GM12878 (cell line): ENCODE data around the gene ELMO3. TPM values are rescaled to one million over a fixed set of nuclear protein-coding genes. Genes with fewer than 3 reads are reported as not detected.

Source experiments
- ATAC-seq: fragments of 200-7000 bp; cut with Tn5 transposase; 3 replicates; pipeline ENCODE4 v1.9.1; 2020; ENCODE audit warnings: mild to moderate bottlenecking, moderate library complexity
- BruUV-seq: library from RNA; stranded (reverse); fragments of 400-500 nt; replicated peaks from 2 replicates; lab custom pipeline; 2021; lab: Mats Ljungman, UMichigan
- CTCF ChIA-PET: fragments of 300-600 bp; sonication (Branson Sonifier 250); formaldehyde crosslinking; extraction: SDS; loops from one replicate; lab custom pipeline; 2021; ENCODE audit warnings: inconsistent platforms; lab: Yijun Ruan, JAX
- POLR2A ChIA-PET: fragments of 350-600 bp; formaldehyde crosslinking; extraction: SDS; loops from one replicate; lab custom pipeline; 2021; ENCODE audit warnings: inconsistent platforms; lab: Charles Lee
- RAD21 ChIA-PET: fragments of 300-600 bp; sonication (Branson Sonifier 250); formaldehyde crosslinking; loops from one replicate; lab custom pipeline; 2023; ENCODE audit warnings: antibody characterized with exemption; ENCODE audit not compliant: unreplicated experiment; lab: Charles Lee
- SMC1A ChIA-PET: fragments of 300-600 bp; sonication (Branson Sonifier 250); formaldehyde crosslinking; loops from one replicate; lab custom pipeline; 2023; ENCODE audit not compliant: unreplicated experiment, uncharacterized antibody; lab: Charles Lee
- DNase-seq: peaks from one replicate; pipeline ENCODE4 v3.0.0-alpha.2; 2011; ENCODE audit warnings: low read depth, low spot score
- FAIRE-seq: peaks from 3 replicates; lab custom pipeline; 2011; peaks lifted over from hg19 to GRCh38; lab: Jason Lieb, UNC
- H2AFZ ChIP-seq: 2 replicates; pipeline ENCODE4 v1.6.0; 2011; ENCODE audit warnings: low read depth, low read length, control low read depth; ENCODE audit not compliant: control insufficient read depth
- H3K27ac ChIP-seq: 2 replicates; pipeline ENCODE4 v1.5.1; 2011; ENCODE audit warnings: control low read depth; ENCODE audit not compliant: control insufficient read depth, insufficient read depth
- H3K27me3 ChIP-seq, 2 experiments: replicated peaks in 1 of 2; 2 replicates each; pipeline versions ENCODE4 v1.6.0 to v1.6.1; 2011; ENCODE audit warnings: low read length in 1 of 2; ENCODE audit not compliant: control insufficient read depth in 2 of 2, insufficient read depth in 2 of 2
- H3K36me3 ChIP-seq, 2 experiments: 2 replicates each; pipeline ENCODE4 v1.5.1; 2011; ENCODE audit warnings: low read length in 1 of 2; ENCODE audit not compliant: control insufficient read depth in 2 of 2, insufficient read depth in 2 of 2
- H3K4me1 ChIP-seq: 2 replicates; pipeline ENCODE4 v1.6.1; 2011; ENCODE audit warnings: mild to moderate bottlenecking, low read length, moderate library complexity, mixed read lengths; ENCODE audit not compliant: control insufficient read depth, insufficient read depth
- H3K4me2 ChIP-seq: 2 replicates; pipeline ENCODE4 v1.6.0; 2011; ENCODE audit warnings: control low read depth; ENCODE audit not compliant: control insufficient read depth, insufficient read depth
- H3K4me3 ChIP-seq: fragments of 200-600 bp; sonication (generic); 2 replicates; pipeline ENCODE4 v1.5.1; 2016
- H3K79me2 ChIP-seq: 2 replicates; pipeline ENCODE4 v1.6.0; 2011; ENCODE audit warnings: low read length; ENCODE audit not compliant: control insufficient read depth, insufficient read depth
- H3K9ac ChIP-seq: 2 replicates; pipeline ENCODE4 v1.8.0; 2011; ENCODE audit warnings: low read length, control low read depth, mixed read lengths; ENCODE audit not compliant: control insufficient read depth, insufficient read depth
- H3K9me3 ChIP-seq: replicated peaks from 3 replicates; pipeline ENCODE4 v1.5.1; 2011; ENCODE audit warnings: mild to moderate bottlenecking, low read length; ENCODE audit not compliant: control insufficient read depth, insufficient read depth
- H4K20me1 ChIP-seq: 2 replicates; pipeline ENCODE4 v1.6.0; 2011; ENCODE audit not compliant: control insufficient read depth, insufficient read depth
- BACH1 ChIP-seq: fragments of 450-650 bp; IDR thresholded peaks from 2 replicates; pipeline ENCODE4 v1.6.1; 2017; ENCODE audit warnings: mild to moderate bottlenecking, borderline replicate concordance
- BMI1 ChIP-seq: fragments of 450-650 bp; IDR thresholded peaks from 2 replicates; pipeline ENCODE4 v1.6.1; 2016; ENCODE audit warnings: mild to moderate bottlenecking, moderate library complexity, borderline replicate concordance
- BRCA1 ChIP-seq: IDR thresholded peaks from 2 replicates; pipeline ENCODE4 v1.6.1; 2011; ENCODE audit warnings: low read depth, low read length, improper control_type of control experiment
- CBFB ChIP-seq: IDR thresholded peaks from 2 replicates; pipeline ENCODE4 v1.6.1; 2016; ENCODE audit warnings: antibody characterized with exemption, low read depth
- CEBPB ChIP-seq, 2 experiments: fragments of 150-350 bp in 1 of 2; IDR thresholded peaks; 2 replicates each; pipeline ENCODE4 v1.6.1; 2012 to 2014; ENCODE audit warnings: low read depth in 2 of 2, low read length in 2 of 2, borderline replicate concordance in 1 of 2, inconsistent platforms in 1 of 2
- CHD4 ChIP-seq: fragments of 200-600 bp; sonication (generic); IDR thresholded peaks from 2 replicates; pipeline ENCODE4 v1.6.1; 2016; ENCODE audit warnings: mild to moderate bottlenecking
- EED ChIP-seq: sonication (generic); IDR thresholded peaks from 2 replicates; pipeline ENCODE4 v1.6.1; 2016; ENCODE audit warnings: antibody characterized with exemption, low read depth
- MXI1 ChIP-seq: fragments of 150-350 bp; IDR thresholded peaks from 2 replicates; pipeline ENCODE4 v1.6.1; 2011; ENCODE audit warnings: low read depth, mild to moderate bottlenecking, inconsistent platforms, low read length, improper control_type of control experiment
- NFXL1 ChIP-seq: fragments of 450-650 bp; IDR thresholded peaks from 2 replicates; pipeline ENCODE4 v1.6.1; 2017; ENCODE audit warnings: antibody characterized with exemption, mild to moderate bottlenecking, borderline replicate concordance
- POLR2A ChIP-seq: IDR thresholded peaks from 2 replicates; pipeline ENCODE4 v1.6.1; 2011; ENCODE audit warnings: low read depth, mild to moderate bottlenecking, low read length
- RAD21 ChIP-seq: IDR thresholded peaks from 2 replicates; pipeline ENCODE4 v1.6.1; 2011; ENCODE audit warnings: mild to moderate bottlenecking, low read depth, low read length, moderate library complexity; ENCODE audit not compliant: insufficient read depth
- RAD51 ChIP-seq: fragments of 450-650 bp; IDR thresholded peaks from 2 replicates; pipeline ENCODE4 v1.6.1; 2016; ENCODE audit warnings: moderate library complexity, mild to moderate bottlenecking, inconsistent platforms
- RBBP5 ChIP-seq: fragments of 200-600 bp; sonication (generic); conservative IDR thresholded peaks from 2 replicates; pipeline ENCODE4 v1.6.1; 2016
- SMC3 ChIP-seq: IDR thresholded peaks from 2 replicates; pipeline ENCODE4 v1.6.1; 2011; ENCODE audit warnings: low read length, improper control_type of control experiment, borderline replicate concordance
- SREBF2 ChIP-seq: IDR thresholded peaks from 2 replicates; pipeline ENCODE4 v1.6.1; 2012; ENCODE audit warnings: mild to moderate bottlenecking, low read length
- STAT3 ChIP-seq: IDR thresholded peaks from 2 replicates; pipeline ENCODE4 v1.6.1; 2011; ENCODE audit warnings: low read depth, low read length, improper control_type of control experiment
- SUPT20H ChIP-seq: IDR thresholded peaks from 2 replicates; pipeline ENCODE4 v1.6.1; 2011; ENCODE audit warnings: low read depth, mild to moderate bottlenecking, low read length, moderate library complexity, borderline replicate concordance; ENCODE audit not compliant: control insufficient read depth
- TCF12 ChIP-seq: IDR thresholded peaks from 2 replicates; pipeline ENCODE4 v1.6.1; 2011; ENCODE audit warnings: low read depth, mild to moderate bottlenecking, low read length
- TCF3 ChIP-seq: IDR thresholded peaks from 2 replicates; pipeline ENCODE4 v1.6.1; 2012; ENCODE audit warnings: low read depth, mild to moderate bottlenecking, low read length, borderline replicate concordance; ENCODE audit not compliant: insufficient read depth
- ZNF217 ChIP-seq: fragments of 450-650 bp; IDR thresholded peaks from 2 replicates; pipeline ENCODE4 v1.6.1; 2017; ENCODE audit warnings: antibody characterized with exemption, mild to moderate bottlenecking
- ZNF24 ChIP-seq: fragments of 450-650 bp; IDR thresholded peaks from 2 replicates; pipeline ENCODE4 v1.6.1; 2017; ENCODE audit warnings: antibody characterized with exemption, mild to moderate bottlenecking
- WGBS: methylation state at CpG from one replicate; pipeline ENCODE4 v1.1.6; 2016; ENCODE audit warnings: low lambda C conversion rate; ENCODE audit not compliant: insufficient replicate concordance, insufficient coverage; ENCODE audit errors: missing lambda C conversion rate; 5-methylcytosine and 5-hydroxymethylcytosine counted together
- in situ Hi-C: fragments of 300-500 bp; cut with MboI; formaldehyde crosslinking; loops from 9 replicates; pipeline ENCODE4 v1.14.3; 2018; ENCODE audit warnings: mixed read lengths
- intact Hi-C: fragments of 100-400 bp; cut with micrococcal nuclease; formaldehyde crosslinking; loops from one replicate; pipeline ENCODE4 v1.14.2; 2022; ENCODE audit not compliant: unreplicated experiment
- polyA plus RNA-seq, 11 experiments: library from polyadenylated mRNA; depleted of rRNA in 4 of 11; unstranded in 6 of 11; stranded (reverse) in 5 of 11; fragments of >200 nt; fragmentation: Nextera tagmentation in 4 of 11; fragmentation: Illumina TruSeq in 1 of 11; extraction: Ambion mirVana in 4 of 11; extraction: Trizol in 1 of 11; gene quantifications; 1 replicate in 1 of 11; 2 replicates in 10 of 11; pipeline versions ENCODE4 v1.2.1 to v1.2.3, GENCODE V29; 2011 to 2016; ENCODE audit warnings: inconsistent platforms in 2 of 11, missing spikeins in 2 of 11, low read depth in 1 of 11
- total RNA-seq, 4 experiments: library from RNA; depleted of rRNA in 3 of 4; stranded (reverse); fragments of >200 nt in 3 of 4; fragmentation: Illumina TruSeq in 1 of 4; extraction: Trizol in 1 of 4; gene quantifications; 2 replicates each; pipeline versions ENCODE4 v1.2.1 to v1.2.3, GENCODE V29; 2013 to 2021
- TF ChIP-seq, protein P1 (sequence below): fragments of 450-650 bp; IDR thresholded peaks from 2 replicates; pipeline ENCODE4 v1.6.1; 2016; ENCODE audit warnings: mild to moderate bottlenecking
- TF ChIP-seq, protein P2 (sequence below): fragments of 150-350 bp; IDR thresholded peaks from 2 replicates; pipeline ENCODE4 v1.6.1; 2014; ENCODE audit warnings: mild to moderate bottlenecking, low read depth, low read length

The ELMO3 gene
- total and polyA plus RNA-seq, 10 of the 15 experiments (the other 5 are each of a cell fraction or from before 2014, with no cell fraction given), result 0.05 to 4.7 (median 0.96) TPM; not detected in 1

DNA sequence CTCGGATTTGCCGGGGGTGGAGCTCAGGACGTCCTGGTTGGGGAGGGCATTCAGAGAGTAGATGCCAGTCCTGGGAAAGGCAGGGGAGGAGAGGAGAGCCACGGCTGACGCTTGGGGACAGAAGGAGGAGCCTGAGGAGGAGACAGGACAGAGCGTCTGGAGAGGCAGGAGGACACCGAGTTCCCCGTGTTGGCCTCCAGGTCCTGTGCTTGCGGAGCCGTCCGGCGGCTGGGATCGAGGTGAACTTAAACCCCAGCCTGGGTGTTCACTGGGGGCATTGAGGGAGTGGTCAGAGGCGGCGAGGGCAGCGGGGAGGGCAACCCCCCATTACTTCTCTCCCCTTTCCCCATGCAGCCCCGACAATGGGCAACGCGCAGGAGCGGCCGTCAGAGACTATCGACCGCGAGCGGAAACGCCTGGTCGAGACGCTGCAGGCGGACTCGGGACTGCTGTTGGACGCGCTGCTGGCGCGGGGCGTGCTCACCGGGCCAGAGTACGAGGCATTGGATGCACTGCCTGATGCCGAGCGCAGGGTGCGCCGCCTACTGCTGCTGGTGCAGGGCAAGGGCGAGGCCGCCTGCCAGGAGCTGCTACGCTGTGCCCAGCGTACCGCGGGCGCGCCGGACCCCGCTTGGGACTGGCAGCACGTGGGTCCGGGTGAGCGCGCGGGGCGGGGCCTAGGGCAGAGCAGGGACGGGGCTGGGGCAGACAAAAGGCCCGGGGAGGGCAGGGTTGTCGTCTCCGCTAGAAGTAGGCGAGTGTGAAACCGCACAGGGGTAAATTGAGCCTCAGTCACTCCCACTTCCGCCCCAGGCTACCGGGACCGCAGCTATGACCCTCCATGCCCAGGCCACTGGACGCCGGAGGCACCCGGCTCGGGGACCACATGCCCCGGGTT lies 24.9 kb upstream of the ELMO3 start:
- 1% methylated on average over 70 of the region's 71 CpGs for WGBS
- Histone ChIP-seq H3K4me3 (peak overlapping the region; percentile 55), H3K27ac (no peak overlapping the region), H3K9me3 (no peaks in the 10 kb centered on the region), H3K27me3 (no peaks in the 10 kb centered on the region), H3K4me1 (peaks cover 44% of the 10 kb centered on the region), H4K20me1 (no peaks in the 10 kb centered on the region; the same call in 1 of the 2 replicates), H3K79me2 (no peaks in the 10 kb centered on the region), H3K36me3 (no peaks in the 10 kb centered on the region), H3K4me2 (peak overlapping the region; percentile 99), H3K9ac (peak overlapping the region; percentile 7; the same call in 1 of the 2 replicates), H2AFZ (peak overlapping the region; percentile 63)
- DNase-seq (no peak), FAIRE-seq (no peak), ATAC-seq (peak; percentile 70)
- ChIA-PET SMC1A (interaction anchor here (1.0 to 2.4 kb wide), 5 partner anchors 9 to 13 kb away, joined by 4 to 9 read pairs (median 5); no protein-coding TSS in a partner anchor), CTCF (interaction anchor here (0.8 to 5.3 kb wide), 16 partner anchors 7 to 293 kb away, joined by 3 to 36 read pairs (median 3); partner anchors contain the start of genes FBXL8 and TRADD), RAD21 (interaction anchor here (1.2 to 2.7 kb wide), 7 partner anchors 11 to 156 kb away, joined by 3 to 8 read pairs (median 6); partner anchors contain the start of genes B3GNT9, FBXL8 and TRADD), POLR2A (interaction anchor here (1.3 to 10.9 kb wide), 3 partner anchors 8 to 19 kb away, joined by 3 to 137 read pairs (median 4); partner anchors contain the start of genes FBXL8, HSF4 and TRADD)
- in situ Hi-C loops (no loop called here), intact Hi-C loops (no loop called here)
- no TSS peak for BruUV-seq
- TF ChIP-seq EED, result no peak
- TF ChIP-seq RAD51, result no peak
- TF ChIP-seq RAD21, result no peak
- no peak; the same call in none of the 2 replicates for TF ChIP-seq MXI1
- peak; percentile 48; the same call in 1 of the 2 replicates for TF ChIP-seq BACH1
- no peak for TF ChIP-seq STAT3
- no peak for TF ChIP-seq RBBP5
- TF ChIP-seq, protein P1, sequence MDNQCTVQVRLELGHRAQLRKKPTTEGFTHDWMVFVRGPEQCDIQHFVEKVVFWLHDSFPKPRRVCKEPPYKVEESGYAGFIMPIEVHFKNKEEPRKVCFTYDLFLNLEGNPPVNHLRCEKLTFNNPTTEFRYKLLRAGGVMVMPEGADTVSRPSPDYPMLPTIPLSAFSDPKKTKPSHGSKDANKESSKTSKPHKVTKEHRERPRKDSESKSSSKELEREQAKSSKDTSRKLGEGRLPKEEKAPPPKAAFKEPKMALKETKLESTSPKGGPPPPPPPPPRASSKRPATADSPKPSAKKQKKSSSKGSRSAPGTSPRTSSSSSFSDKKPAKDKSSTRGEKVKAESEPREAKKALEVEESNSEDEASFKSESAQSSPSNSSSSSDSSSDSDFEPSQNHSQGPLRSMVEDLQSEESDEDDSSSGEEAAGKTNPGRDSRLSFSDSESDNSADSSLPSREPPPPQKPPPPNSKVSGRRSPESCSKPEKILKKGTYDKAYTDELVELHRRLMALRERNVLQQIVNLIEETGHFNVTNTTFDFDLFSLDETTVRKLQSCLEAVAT, result 0 out of 2 replicates have a peak, but pooled peaks have one; percentile 22
- no peak for TF ChIP-seq SUPT20H
- no peak for TF ChIP-seq SMC3
- no peak for TF ChIP-seq CBFB
- TF ChIP-seq NFXL1, result no peak
- TF ChIP-seq TCF12, result no peak
- TF ChIP-seq ZNF24, result no peak
- TF ChIP-seq, protein P2, sequence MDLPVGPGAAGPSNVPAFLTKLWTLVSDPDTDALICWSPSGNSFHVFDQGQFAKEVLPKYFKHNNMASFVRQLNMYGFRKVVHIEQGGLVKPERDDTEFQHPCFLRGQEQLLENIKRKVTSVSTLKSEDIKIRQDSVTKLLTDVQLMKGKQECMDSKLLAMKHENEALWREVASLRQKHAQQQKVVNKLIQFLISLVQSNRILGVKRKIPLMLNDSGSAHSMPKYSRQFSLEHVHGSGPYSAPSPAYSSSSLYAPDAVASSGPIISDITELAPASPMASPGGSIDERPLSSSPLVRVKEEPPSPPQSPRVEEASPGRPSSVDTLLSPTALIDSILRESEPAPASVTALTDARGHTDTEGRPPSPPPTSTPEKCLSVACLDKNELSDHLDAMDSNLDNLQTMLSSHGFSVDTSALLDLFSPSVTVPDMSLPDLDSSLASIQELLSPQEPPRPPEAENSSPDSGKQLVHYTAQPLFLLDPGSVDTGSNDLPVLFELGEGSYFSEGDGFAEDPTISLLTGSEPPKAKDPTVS, result no peak
- TF ChIP-seq POLR2A, result peak; percentile 50
- TF ChIP-seq CEBPB (IDR thresholded peaks at IDR 0.05; ENCODE audit: borderline replicate concordance in 1 of 2, low read depth in 2 of 2, low read length in 2 of 2), result no peak
- TF ChIP-seq BMI1, result no peak
- no peak for TF ChIP-seq CHD4
- TF ChIP-seq BRCA1, result no peak
- no peak for TF ChIP-seq TCF3
- TF ChIP-seq ZNF217, result no peak
- TF ChIP-seq SREBF2, result no peak
